ENCODE data around the gene PRPF8. TPM values are rescaled to one million over a fixed set of nuclear protein-coding genes. Genes with fewer than 3 reads are reported as not detected.
A peak's percentile ranks its signal among the peaks of the same experiment; 100 is the strongest.

PRPF8 gene
- total and polyA plus RNA-seq, 2 of the 13 experiments (the other 11 are each of a cell fraction or from before 2014, with no cell fraction given) = 112 to 179 TPM

GRCh38 chr17:1713878-1714426, 29.3 kb upstream of the PRPF8 start (continued):
- TF ChIP-seq, protein P1, sequence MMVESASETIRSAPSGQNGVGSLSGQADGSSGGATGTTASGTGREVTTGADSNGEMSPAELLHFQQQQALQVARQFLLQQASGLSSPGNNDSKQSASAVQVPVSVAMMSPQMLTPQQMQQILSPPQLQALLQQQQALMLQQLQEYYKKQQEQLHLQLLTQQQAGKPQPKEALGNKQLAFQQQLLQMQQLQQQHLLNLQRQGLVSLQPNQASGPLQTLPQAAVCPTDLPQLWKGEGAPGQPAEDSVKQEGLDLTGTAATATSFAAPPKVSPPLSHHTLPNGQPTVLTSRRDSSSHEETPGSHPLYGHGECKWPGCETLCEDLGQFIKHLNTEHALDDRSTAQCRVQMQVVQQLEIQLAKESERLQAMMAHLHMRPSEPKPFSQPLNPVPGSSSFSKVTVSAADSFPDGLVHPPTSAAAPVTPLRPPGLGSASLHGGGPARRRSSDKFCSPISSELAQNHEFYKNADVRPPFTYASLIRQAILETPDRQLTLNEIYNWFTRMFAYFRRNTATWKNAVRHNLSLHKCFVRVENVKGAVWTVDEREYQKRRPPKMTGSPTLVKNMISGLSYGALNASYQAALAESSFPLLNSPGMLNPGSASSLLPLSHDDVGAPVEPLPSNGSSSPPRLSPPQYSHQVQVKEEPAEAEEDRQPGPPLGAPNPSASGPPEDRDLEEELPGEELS (CRISPR knock-in tag; IDR thresholded peaks at IDR 0.05) = peak; percentile 41; the same call in 1 of the 2 replicates
- TF ChIP-seq ZBTB38 (CRISPR knock-in tag; IDR thresholded peaks at IDR 0.05) = no peak; the same call in 1 of the 2 replicates
- TF ChIP-seq ZSCAN30 (CRISPR knock-in tag; IDR thresholded peaks at IDR 0.05) = no peak
- TF ChIP-seq, protein P2, sequence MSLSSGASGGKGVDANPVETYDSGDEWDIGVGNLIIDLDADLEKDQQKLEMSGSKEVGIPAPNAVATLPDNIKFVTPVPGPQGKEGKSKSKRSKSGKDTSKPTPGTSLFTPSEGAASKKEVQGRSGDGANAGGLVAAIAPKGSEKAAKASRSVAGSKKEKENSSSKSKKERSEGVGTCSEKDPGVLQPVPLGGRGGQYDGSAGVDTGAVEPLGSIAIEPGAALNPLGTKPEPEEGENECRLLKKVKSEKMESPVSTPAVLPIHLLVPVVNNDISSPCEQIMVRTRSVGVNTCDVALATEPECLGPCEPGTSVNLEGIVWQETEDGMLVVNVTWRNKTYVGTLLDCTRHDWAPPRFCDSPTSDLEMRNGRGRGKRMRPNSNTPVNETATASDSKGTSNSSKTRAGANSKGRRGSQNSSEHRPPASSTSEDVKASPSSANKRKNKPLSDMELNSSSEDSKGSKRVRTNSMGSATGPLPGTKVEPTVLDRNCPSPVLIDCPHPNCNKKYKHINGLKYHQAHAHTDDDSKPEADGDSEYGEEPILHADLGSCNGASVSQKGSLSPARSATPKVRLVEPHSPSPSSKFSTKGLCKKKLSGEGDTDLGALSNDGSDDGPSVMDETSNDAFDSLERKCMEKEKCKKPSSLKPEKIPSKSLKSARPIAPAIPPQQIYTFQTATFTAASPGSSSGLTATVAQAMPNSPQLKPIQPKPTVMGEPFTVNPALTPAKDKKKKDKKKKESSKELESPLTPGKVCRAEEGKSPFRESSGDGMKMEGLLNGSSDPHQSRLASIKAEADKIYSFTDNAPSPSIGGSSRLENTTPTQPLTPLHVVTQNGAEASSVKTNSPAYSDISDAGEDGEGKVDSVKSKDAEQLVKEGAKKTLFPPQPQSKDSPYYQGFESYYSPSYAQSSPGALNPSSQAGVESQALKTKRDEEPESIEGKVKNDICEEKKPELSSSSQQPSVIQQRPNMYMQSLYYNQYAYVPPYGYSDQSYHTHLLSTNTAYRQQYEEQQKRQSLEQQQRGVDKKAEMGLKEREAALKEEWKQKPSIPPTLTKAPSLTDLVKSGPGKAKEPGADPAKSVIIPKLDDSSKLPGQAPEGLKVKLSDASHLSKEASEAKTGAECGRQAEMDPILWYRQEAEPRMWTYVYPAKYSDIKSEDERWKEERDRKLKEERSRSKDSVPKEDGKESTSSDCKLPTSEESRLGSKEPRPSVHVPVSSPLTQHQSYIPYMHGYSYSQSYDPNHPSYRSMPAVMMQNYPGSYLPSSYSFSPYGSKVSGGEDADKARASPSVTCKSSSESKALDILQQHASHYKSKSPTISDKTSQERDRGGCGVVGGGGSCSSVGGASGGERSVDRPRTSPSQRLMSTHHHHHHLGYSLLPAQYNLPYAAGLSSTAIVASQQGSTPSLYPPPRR (CRISPR knock-in tag; IDR thresholded peaks at IDR 0.05; ENCODE audit: borderline replicate concordance) = no peak
- TF ChIP-seq, protein P3, sequence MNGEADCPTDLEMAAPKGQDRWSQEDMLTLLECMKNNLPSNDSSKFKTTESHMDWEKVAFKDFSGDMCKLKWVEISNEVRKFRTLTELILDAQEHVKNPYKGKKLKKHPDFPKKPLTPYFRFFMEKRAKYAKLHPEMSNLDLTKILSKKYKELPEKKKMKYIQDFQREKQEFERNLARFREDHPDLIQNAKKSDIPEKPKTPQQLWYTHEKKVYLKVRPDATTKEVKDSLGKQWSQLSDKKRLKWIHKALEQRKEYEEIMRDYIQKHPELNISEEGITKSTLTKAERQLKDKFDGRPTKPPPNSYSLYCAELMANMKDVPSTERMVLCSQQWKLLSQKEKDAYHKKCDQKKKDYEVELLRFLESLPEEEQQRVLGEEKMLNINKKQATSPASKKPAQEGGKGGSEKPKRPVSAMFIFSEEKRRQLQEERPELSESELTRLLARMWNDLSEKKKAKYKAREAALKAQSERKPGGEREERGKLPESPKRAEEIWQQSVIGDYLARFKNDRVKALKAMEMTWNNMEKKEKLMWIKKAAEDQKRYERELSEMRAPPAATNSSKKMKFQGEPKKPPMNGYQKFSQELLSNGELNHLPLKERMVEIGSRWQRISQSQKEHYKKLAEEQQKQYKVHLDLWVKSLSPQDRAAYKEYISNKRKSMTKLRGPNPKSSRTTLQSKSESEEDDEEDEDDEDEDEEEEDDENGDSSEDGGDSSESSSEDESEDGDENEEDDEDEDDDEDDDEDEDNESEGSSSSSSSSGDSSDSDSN (CRISPR knock-in tag; IDR thresholded peaks at IDR 0.05) = peak; percentile 9; the same call in 1 of the 2 replicates
- no peak for TF ChIP-seq HMGA1 (CRISPR knock-in tag; conservative IDR thresholded peaks at IDR 0.05)
- TF ChIP-seq ZMYM4 (CRISPR knock-in tag; IDR thresholded peaks at IDR 0.05) = 0 out of 2 replicates have a peak, but pooled peaks have one; percentile 7
- TF ChIP-seq THAP8 (CRISPR knock-in tag; IDR thresholded peaks at IDR 0.05; ENCODE audit: borderline replicate concordance) = no peak
- TF ChIP-seq ZNF562 (CRISPR knock-in tag; IDR thresholded peaks at IDR 0.05; ENCODE audit: borderline replicate concordance) = no peak
- no peak for TF ChIP-seq POLR2AphosphoS2 (IDR thresholded peaks at IDR 0.05; ENCODE audit: low read depth, low read length)
- no peak for TF ChIP-seq SKI (IDR thresholded peaks at IDR 0.05; ENCODE audit: partially characterized antibody)
- no peak for TF ChIP-seq SP1 (IDR thresholded peaks at IDR 0.05)
- TF ChIP-seq SP1 (CRISPR knock-in tag; IDR thresholded peaks at IDR 0.05) = 0 out of 2 replicates have a peak, but pooled peaks have one; percentile 21
- 0 out of 2 replicates have a peak, but pooled peaks have one; percentile 43 for TF ChIP-seq TBX2 (CRISPR knock-in tag; IDR thresholded peaks at IDR 0.05; ENCODE audit: borderline replicate concordance)
- TF ChIP-seq, protein P4, sequence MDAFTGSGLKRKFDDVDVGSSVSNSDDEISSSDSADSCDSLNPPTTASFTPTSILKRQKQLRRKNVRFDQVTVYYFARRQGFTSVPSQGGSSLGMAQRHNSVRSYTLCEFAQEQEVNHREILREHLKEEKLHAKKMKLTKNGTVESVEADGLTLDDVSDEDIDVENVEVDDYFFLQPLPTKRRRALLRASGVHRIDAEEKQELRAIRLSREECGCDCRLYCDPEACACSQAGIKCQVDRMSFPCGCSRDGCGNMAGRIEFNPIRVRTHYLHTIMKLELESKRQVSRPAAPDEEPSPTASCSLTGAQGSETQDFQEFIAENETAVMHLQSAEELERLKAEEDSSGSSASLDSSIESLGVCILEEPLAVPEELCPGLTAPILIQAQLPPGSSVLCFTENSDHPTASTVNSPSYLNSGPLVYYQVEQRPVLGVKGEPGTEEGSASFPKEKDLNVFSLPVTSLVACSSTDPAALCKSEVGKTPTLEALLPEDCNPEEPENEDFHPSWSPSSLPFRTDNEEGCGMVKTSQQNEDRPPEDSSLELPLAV (CRISPR knock-in tag; conservative IDR thresholded peaks at IDR 0.05; ENCODE audit: low read depth) = no peak
- TF ChIP-seq ZNF614 (CRISPR knock-in tag; IDR thresholded peaks at IDR 0.05; ENCODE audit: borderline replicate concordance) = peak; percentile 33; the same call in 1 of the 2 replicates
